ENCODE data around the gene MAN1B1.
"Not testable (repeated sequence)": the region's sequence is repeated elsewhere in the genome, so short reads cannot be mapped to it uniquely, and the experiment has no call there.

The MAN1B1 gene

DNA sequence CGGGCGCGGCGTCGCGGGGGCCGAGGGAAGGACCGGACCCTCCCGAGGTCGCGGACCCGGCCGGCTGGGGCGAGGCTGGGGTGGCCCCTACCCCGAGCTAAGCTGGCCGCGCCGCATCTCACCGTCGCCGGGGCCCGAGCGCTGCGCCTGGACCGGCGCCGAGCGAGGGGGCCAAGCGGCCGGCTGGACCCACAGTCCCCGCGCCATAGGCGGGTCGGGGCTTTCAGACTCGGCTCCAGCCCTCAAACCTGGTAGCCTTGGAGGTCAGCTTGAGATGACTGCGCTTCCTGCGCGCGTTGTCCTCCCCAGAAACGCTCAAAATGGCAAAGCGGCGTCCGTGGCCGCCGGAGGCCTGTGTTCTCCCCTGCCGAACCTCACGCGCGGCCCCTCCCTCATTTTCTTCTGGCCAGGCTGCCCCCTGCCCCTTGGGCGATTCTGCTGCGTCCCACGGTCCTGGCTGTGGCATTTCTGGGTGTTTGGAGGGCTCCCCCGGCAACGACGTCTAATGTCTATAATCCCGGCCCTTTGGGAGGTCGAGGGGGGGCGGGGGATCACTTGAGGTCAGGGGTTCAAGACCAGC lies 43.5 kb downstream of the MAN1B1 start:
- DNase-seq: no peak

DNA sequence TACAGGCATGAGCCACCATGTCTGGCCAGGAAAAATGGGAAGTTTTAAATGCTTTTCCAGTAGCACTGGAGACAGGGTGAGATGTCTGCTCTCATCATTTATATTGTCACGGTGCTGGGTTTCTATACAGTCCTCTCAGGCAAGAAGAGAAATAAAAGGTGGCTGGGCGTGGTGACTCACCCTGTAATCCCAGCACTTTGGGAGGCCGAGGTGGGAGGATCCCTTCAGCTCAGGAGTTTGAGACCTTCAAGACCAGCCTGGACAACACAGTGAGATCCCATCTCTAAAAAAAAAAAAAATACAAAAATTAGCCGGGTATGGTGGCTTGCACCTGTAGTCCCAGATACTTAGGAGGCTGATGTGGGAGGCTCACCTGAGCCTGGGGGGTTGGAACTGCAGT lies 47.4 kb downstream of the MAN1B1 start:
- no peak for DNase-seq

DNA sequence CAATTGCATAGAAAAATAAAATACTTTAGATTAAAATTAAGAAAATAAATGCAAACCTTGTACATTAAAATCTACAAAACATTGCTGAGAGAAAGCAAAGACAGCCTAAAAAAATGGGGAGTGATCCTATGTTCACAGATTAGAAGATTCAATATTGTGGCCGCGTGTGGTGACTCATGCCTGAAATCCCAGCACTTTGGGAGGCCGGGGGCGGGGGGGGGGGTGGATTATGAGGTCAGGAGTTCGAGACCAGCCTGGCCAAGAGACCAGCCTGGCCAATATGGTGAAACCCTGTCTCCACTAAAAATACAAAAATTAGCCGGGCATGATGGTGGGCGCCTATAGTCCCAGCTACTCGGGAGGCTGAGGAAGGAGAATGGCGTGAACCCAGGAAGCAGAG lies 48.4 kb downstream of the MAN1B1 start:
- DNase-seq: not testable (repeated sequence)

DNA sequence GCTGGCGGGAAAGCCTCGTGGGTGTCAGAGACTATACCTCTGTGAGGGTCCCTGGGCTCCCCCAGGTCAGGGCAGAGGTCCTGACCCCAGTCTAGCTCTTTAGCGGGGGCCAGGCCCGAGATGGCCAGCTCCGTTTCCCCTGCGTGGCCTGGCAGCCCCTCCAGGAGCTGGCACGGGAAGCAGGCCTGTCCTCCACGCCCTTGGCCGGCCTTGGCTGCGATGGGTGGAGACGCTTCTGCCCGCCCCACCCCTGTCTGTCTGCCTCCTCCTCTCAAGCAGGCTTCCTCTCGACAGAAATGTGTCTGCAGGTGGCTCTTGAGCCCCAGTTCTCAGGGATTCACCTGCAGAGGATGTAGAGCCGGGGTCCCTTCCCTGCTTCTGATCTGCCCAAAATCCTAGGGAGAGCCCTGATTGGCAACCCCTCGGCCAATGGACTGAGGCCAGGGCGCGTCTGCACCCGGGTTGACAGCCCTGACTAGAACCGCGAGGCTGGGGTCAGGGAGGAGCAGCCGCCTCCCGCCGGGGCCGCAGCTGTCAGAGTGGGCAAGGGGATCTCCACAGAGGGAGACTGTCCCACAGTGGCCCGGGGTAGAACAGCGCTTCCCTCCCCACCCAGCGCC lies 49.6 kb downstream of the MAN1B1 start:
- no peak for DNase-seq

DNA sequence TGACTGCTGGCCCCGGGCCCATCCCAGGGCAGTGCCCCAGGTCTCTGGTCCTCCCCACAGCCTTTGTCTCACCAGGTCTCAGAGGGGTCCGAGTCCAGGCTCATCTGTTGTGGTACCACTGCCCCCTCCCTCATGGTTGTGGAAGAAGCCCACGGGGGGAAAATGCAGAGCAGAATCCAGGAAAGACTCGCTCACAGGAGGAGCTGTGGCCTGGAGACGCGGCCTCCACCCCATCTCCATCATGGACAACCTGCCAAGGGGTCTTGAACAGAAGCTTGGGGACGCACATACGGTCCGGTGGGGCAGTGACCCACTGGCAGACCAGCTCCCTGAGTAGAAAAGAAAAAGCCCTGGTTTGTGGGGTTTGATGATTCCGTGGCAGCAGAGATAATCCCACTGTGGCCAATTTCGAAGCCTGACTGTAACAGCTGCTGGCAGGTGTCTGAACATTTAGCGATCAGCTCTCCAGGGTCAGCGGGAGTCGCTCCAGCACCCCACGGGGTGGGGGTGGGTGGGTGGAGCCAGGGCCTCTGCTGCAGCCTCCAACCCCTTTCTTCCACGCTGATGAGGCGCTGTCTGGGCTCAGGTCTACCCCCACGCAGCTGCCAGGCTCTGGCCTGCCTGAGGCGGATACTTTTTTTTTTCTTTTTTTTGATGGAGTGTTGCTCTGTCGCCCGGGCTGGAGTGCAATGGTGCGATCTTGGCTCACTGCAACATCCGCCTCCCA lies 50.3 kb downstream of the MAN1B1 start:
- no peak for DNase-seq

DNA sequence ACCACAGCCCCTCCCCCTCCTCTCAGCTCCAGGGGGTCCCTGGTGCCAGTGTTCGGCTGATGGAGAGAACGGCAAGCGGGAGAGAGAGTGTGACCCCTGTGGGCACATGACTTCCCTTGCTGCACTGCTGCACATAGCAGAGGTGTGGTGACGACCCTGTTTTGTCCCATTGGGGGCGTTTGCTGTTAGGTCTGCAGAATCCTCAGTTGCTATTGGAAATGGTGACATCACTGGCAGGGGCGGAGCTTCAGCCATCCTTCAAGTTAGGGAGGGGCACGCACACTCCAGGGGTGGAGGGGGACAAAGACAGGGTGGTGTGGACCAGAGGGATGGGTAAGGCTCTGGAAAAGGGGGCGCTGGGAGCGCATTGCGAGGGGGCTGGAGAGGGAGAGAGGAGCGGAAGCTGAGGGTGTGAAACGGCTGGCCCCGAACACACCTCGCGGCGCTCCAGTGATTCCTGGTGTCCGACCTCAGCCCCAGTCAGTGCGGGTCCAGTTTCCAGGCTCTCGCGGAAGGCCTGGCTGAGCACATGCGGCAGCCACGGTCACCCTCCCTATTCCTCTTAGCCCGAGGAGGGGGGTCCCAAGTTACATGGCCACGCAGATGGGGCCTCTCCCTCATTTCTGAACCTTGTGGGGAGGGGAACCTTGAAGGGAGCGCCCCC lies 51.4 kb downstream of the MAN1B1 start:
- DNase-seq: no peak

DNA sequence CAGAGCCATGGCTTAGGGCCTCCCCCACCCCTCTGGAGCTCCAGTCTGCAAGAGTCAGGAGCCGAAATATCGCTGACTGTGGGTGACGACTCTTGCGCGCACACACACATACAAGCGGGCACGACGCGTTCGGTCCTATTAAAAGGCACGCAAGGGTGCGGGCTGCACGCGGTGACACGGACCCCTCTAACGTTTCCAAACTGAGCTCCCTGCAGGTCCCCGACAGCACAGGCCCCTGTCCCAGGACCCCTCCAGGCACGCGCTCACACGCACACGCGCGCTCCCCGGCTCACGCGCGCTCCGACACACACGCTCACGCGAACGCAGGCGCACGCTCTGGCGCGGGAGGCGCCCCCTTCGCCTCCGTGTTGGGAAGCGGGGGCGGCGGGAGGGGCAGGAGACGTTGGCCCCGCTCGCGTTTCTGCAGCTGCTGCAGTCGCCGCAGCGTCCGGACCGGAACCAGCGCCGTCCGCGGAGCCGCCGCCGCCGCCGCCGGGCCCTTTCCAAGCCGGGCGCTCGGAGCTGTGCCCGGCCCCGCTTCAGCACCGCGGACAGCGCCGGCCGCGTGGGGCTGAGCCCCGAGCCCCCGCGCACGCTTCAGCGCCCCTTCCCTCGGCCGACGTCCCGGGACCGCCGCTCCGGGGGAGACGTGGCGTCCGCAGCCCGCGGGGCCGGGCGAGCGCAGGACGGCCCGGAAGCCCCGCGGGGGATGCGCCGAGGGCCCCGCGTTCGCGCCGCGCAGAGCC lies 52.1 kb downstream of the MAN1B1 start, which contains the start of gene GRIN1:
TSS of gene GRIN1 (plus strand) at position 433 of the 746 bp plus-strand sequence. CDS start 333 bp downstream, outside the sequence.
- no peak for DNase-seq

DNA sequence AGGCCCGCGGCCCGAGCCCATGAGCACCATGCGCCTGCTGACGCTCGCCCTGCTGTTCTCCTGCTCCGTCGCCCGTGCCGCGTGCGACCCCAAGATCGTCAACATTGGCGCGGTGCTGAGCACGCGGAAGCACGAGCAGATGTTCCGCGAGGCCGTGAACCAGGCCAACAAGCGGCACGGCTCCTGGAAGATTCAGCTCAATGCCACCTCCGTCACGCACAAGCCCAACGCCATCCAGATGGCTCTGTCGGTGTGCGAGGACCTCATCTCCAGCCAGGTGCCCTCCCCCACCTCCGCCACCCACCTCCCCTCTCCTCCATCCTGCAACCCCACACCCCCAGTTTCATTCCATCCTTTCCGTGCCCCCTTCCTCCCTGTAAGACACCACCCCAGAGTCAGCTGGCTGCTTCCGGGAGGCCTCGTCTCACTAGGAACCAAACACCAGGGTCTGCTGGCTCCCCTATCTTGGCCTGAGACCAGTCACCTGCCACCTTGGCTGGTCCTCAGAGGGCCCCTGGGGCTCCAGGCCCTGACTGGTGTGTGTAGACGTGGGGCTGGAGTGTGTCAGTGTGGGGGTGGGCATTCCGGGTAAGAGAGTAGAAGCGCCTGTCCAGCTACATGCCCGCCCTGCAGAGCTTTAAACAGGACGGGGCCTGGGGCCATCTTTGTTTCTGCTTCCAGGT lies 52.8 kb downstream of the MAN1B1 start:
- DNase-seq: no peak

DNA sequence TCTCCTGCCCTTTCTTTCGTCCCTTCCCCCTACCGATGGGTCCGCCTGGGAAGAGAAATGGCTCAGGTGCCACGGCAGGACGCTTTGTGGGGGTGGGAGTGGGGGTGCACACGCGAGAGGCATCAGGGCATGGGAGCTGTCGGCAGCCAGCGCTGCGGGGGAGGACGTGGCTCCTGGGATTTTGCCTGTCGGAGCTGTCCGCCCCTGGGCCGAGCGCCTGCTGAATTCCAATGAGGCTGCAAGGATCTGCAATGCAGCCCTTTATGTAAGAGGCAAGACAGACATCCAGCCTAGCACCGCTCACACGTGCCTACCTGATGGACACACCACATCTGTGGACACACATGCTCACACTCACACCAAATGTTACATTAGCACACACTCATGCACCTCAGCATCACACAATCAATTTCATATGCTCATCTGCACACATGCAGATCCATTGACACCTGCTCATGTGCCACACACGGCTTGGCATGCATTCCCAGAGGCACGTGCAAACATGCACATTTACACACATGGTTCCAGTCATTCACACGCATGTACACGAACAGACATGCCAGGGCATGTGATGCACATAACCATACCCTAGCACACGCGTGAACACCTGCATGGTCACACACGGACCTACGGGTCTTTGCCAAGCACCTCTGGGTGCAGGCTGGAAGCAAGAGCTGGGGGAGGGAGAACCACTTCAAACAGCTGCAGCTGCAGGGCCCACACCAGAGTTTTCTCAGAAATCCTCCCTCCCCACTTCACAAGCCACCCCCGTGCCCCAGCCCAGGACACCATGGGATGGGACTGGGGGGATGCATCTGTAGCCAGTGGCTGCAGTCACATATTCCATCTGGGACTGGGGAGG lies 53.6 kb downstream of the MAN1B1 start:
- no peak for DNase-seq

DNA sequence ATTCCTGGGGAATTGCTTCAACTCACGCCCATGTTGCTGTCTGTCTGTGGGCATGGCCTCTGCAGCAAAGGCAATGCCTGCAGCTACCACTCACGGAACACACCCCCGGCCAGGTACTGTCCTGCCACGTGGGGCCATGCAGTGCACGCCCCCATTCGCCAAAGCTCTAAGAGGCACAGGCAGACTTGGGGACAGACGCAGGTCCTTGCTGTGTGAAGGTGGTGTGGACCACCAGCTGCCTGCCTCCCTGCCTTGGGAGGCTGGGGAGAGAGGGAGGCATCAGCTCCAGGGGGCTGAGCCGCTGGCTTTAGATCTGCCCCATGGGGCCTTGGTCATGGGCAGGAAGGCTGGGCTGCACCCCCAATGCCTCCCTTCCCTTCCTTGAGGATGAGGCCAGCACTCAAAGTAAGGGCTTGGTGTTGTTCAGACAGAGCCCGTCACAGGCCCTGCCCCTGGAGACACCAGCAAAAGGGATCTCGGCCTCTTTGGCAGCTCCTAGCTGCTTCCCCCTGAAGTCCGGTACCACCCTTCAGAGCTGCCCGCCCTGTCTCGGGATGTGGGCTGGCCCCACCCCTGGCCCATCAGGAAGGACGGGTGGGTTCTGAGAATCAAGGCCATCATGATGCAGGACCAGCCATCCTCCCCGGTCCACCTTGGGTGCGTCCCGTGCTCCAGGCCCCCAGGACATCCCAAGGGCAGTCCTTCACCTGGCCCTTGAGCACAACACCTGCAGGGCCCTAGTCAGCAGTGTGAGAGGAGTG lies 54.4 kb downstream of the MAN1B1 start:
- DNase-seq: no peak

DNA sequence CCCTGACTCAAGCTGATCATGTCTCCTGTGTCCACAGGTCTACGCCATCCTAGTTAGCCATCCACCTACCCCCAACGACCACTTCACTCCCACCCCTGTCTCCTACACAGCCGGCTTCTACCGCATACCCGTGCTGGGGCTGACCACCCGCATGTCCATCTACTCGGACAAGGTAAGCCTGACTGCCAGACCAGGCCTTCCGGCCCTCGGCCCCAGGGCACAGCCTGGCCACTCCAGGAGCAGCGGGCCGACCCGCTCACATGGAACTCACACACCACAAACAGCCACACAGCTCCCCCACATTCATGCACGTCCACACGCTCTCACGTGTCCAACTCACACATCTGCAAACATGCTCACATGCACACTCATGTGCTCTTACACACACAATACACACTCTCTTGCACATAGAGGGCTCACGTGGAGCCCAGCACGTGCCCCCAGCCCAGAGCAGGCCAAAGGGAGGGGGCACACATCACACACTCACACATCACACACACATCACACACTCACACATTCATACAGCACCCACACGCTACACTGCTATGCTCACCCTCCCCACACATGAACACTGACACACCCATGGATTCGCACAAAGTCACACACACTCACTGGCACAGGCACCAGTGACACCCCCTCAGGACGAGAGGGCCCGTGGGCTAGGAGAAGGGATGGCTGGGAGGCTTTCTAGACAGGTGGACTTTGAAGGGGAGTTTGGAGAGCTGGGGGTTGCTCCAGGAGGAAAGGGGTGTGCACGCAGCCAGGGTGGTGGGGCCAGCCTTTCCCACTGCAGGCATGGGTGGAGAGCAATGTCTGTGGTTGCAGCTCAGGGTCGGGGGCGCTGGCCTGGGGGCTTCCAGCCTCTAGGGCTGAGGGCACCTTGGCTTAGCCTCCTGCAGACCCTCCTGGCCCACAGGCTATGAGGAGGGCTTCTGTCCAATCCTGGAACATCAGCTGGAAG lies 55.5 kb downstream of the MAN1B1 start:
- no peak for DNase-seq

DNA sequence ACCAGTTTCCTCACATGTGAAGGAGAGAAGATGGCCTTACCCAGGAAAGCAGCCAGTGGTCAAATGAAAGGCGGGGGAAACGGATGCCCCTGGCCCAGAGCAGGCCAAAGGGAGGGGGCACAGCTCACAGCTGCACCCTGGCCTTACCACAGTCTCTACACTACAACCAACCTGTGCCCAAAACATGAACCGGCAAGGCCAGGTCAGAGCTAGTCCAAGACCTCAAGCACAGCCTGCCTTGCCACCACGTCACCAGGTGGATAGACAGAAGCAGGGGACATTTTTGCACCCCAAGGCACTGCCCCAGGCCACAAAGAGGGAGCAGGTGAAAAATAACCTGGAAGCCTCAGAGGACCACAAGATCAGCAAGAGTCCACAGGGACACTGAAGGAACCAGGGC lies 56.7 kb downstream of the MAN1B1 start:
- no peak for DNase-seq

DNA sequence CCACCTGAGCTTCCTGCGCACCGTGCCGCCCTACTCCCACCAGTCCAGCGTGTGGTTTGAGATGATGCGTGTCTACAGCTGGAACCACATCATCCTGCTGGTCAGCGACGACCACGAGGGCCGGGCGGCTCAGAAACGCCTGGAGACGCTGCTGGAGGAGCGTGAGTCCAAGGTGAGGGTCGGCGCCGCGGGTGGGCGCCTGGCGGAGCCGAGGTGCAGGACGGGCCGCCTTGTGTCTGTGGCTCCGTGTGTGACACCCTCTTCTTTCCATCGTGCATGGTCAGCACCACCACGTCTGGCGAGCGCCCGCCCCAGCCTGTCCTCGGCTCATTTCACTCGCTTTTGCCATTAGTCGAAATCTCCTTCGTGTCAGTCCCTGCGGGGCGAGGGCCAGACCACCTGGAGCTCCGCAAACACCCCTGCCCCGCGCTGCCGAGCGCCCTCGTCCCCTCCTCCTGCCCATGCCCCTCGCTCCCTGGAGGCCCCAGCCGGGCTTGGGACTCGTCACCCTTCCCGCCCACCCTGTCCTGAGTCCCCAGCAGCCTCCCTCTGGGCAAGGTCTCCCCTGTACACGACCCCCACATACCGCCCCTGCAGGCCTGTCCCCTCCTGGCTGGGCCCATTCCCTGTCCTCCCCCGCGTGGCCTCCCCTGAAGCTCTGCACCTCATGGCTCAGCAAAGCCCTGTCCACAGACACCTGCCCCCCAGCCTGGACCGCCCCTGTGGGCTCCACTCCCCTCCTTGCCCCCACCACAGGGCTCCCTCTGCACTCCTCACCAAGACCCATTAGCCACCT lies 59.1 kb downstream of the MAN1B1 start:
- no peak for DNase-seq

DNA sequence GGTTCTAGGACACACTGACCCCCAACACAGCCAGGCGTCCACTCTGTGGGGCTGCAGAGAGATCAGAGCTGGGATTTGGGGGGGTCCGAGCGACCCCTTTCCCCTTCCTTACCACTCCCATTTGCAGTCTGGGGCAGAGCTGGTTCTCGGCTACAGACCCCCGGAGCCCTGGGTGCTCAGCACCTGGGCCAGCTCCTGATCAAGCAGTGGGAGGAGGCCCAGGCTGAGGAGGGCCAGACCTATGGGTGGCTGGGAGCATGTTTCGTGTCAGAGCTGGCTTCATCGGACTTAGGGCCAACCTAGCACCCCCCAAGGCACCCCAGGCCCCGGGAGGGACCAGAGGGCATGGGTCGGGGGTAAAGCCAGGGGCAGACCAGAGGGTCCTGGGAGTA lies 59.7 kb downstream of the MAN1B1 start:
- DNase-seq: no peak

DNA sequence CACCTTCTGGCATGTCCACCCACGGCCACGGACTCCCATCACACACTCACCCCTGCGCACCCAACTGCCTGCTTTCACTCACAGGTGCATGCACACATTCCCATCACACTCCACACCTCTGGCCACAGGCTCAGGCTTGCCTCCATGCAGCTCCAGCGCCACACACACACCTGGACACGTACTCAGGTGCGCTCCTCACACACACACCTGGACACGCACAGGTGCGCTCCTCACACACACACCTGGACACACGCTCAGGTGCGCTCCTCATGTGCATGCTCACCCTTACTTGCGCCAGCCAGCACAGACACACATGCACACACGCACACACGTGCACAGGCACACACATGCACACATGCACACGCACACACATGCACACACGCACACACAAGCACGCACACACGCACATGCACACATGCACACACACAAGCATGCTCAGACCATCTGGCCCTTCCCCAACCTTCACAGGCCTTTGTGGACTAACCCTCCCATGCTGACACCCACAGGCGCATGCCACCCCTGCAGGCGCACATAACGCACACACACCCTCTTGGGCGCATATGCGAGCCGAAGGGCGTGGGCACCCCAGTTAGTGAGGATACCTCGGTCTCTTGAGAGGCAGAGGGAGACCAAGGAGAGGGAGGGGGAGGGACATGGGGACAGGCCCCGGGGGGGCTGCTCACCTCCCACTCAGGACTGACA lies 60.5 kb downstream of the MAN1B1 start:
- DNase-seq: no peak

DNA sequence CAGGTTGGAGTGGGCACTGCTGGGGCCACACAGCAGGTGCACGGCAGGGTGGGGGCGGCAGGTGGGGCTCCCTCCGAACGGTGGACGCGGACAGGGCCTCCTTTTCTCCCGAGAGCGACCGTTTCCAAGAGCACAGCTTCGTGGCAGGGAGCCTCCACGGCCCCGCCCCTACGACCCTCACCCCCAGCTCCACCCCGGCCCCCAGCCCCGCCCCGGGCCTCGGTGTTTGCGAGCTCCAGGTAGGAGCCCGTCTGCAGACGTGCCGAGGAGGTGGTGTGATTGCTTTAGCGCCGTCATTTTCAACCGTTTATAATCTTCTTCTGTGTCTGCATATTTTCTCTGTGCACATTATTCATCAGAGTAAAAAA lies 61.0 kb downstream of the MAN1B1 start:
- no peak for DNase-seq

DNA sequence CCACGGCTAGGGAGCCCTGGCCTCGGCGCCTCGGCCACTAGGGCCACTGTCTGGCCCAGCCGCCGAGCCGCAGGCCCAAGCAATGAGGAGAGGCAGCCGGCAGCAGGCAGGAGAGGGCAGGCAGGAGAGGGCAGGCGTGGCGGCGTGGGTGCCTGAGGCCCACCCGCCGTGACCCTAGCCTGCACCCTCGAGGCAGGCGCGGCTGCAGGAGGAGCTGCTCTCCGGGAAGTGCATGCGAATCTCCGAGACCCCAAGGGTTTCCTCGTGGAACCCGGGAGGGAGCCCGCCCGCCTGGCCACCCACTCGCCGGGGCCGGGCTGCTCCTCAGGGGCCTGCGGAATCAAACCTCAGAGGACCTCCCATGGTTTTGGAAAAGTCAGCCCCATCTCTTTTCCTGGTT lies 61.5 kb downstream of the MAN1B1 start:
- DNase-seq: no peak

DNA sequence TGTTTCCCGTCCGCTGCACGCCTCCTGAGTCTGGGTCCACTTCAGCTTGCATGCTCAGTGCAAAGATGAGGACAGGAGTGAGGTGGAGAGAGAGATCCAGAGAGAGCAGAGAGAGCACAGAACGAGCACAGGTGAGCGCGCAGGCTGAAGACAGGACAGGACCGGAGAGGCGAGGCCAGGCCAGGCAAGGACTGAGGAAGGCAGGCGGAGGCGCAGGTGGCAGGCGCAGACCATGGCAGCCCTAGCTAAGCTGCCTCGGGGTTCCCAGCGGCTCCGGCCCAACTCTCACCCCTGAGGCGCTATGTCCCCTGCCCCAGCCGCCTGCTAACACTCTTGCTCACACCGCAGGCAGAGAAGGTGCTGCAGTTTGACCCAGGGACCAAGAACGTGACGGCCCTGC lies 61.9 kb downstream of the MAN1B1 start:
- no peak for DNase-seq
